ENCODE measurements around the gene NDUFA11.
"Not testable (repeated sequence)": the region's sequence is repeated elsewhere in the genome, so short reads cannot be mapped to it uniquely, and the experiment has no call there.

Gene NDUFA11

DNA sequence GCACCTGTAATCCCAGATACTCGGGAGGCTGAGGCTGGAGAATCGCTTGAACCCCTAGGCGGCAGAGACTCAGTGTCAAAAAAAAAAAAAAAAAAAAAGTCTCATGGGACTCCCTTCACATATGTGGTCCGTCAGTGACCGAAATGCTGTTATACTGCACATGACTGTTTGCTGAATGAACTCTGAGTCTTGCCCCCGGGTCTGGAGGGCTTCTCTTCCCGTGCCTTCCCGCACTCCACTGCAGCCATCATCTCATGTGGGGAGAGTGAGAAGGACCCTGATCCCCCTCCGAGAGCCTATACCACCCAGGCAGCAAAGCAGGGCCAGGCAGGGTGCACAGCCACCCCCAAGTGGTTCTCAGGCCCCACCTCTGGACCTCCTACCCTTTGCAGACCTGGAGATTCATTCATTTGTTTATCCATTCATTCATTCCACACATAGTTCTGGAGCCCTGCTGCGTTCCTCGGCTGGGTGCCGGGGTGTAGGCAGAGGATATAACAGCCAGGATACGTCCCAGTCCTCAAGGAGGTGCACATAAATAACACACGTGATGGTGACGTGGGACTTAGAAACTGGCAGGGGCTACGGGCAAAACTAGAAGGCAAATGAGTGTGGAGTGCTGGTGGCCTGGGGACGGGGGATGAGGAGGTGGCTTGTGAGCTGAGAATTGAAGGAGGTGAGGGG is 14.2 kb downstream of the NDUFA11 start:
- DNase-seq: no peak

GRCh38 chr19:5884065-5884811 is 19.4 kb downstream of the NDUFA11 start:
- peak; percentile 28 to 64 (median 53) for DNase-seq

GRCh38 chr19:5883157-5883873 is 20.3 kb downstream of the NDUFA11 start:
- DNase-seq: not testable (repeated sequence)

GRCh38 chr19:5882421-5882968 is 21.1 kb downstream of the NDUFA11 start:
- no peak for DNase-seq

GRCh38 chr19:5881543-5882299 is 21.9 kb downstream of the NDUFA11 start:
- DNase-seq: no peak

DNA sequence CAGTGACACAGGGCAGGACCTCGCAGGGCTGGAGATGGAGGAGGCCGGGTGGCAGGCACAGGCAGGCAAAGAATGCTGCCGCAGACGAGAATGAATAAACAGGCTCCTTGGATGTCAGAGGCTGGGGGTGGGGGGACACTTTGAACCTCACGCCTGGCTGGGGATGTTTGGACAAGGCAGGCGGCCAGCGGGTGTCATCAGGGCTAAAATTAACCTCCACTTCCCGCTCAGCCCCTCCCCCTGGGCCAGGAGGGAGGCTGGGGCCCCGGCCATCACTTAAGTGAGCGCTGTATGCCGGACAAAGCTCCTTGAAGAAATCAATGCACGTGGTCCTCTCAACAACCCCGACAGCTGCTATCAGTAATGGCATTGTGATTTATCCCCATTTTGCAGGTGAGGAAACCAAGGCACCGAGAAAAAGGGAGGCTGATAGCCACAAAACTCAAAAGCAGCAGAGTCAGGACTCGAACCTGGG is 22.9 kb downstream of the NDUFA11 start:
- no peak for DNase-seq

DNA sequence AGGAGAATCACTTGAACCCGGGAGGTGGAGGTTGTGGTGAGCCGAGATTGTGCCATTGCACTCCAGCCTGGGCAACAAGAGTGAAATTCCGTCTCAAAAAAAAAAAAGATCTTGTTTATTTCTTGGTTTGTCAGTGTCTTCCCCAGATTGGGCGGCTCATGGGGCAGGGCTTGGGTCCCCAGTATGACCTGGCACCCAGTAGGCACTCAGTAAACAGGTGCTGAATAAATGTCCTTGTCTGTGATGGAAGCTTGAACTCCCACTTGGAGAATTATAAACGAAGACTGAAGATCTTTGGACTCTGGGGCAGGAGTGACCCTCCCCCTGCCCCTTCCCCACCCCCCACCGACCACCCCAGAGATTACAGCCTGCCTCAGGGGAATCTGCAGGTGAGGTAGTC is 23.4 kb downstream of the NDUFA11 start:
- no peak for DNase-seq

DNA sequence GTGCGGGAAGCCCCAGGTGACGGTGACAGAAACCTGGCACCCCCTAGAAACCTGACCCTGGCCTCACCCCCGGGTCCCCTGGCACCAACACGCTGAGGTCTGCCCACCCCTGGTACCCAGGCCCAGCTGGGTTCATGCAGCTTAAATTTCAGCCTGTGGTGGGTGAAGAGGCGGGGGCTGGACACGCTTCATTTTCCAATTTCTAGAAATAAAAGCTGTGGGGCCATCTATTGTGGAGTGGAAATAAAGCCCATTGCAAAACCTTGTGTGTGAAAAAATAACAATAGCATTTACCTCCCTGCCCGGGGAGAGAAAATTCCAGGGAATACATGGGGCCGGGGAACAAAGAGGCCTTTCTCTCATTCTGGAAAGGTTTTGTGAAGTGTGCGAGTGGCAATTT is 25.7 kb downstream of the NDUFA11 start:
- DNase-seq: no peak

DNA sequence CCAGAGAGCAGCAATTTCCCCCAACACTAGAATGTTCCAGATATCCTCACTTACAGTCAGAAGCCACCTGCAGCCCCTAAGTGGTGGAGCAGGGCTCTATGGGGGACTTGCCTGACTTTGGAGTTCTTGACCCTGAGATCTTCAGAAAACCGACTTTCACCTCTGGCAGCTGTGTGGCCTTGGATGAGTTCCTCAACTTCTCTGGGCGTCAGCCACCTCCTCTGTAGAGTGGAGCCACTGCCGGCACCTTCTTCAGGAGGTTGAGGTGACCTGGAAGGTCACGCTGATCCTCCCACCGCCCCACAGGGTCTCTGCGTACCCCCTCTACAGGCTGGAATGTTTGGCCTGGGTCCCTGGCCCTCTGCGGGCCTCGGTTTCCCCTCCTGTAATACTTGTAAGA is 26.2 kb downstream of the NDUFA11 start:
- no peak for DNase-seq

- peak; percentile 38 to 74 (median 66) for DNase-seq
These were observed 29.1 kb downstream of the NDUFA11 start for GRCh38 chr19:5874496-5874895.

DNA sequence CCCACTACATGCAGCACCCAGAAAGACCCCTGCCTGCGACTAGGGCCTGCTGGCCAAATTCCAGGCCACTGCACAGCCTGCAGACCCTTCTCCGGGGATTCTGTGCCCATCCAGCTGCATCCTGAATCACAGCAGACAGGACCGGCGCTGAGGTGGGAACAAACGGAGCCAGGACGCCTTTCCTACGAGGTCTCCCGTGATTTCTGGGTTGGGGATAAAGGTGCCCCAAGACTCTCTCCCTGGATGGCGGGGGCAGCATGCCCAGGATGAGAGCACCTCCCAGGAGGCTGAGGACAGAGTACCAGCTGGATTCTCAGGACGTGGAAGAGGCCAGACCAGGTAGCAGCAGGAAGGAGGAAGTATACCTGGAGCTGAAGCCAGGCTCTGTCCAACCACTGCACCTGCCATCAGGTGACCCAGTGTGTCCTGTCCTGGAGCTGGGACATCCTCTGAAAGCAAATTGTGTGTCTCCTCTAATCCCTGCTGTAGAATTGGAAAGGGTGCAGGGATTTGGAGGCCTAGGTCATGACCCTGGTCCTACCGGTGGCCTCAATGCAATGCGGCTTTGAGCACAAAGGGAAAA is 29.9 kb downstream of the NDUFA11 start:
- no peak for DNase-seq

- DNase-seq: no peak
These were observed 32.6 kb downstream of the NDUFA11 start for GRCh38 chr19:5870986-5871394.

GRCh38 chr19:5867201-5868136 is 36.1 kb downstream of the NDUFA11 start:
- no peak for DNase-seq

GRCh38 chr19:5865772-5866171 is 37.8 kb downstream of the NDUFA11 start:
- no peak for DNase-seq

GRCh38 chr19:5864725-5865486 is 38.7 kb downstream of the NDUFA11 start:
- no peak for DNase-seq

GRCh38 chr19:5864013-5864720 is 39.4 kb downstream of the NDUFA11 start:
- no peak for DNase-seq

DNA sequence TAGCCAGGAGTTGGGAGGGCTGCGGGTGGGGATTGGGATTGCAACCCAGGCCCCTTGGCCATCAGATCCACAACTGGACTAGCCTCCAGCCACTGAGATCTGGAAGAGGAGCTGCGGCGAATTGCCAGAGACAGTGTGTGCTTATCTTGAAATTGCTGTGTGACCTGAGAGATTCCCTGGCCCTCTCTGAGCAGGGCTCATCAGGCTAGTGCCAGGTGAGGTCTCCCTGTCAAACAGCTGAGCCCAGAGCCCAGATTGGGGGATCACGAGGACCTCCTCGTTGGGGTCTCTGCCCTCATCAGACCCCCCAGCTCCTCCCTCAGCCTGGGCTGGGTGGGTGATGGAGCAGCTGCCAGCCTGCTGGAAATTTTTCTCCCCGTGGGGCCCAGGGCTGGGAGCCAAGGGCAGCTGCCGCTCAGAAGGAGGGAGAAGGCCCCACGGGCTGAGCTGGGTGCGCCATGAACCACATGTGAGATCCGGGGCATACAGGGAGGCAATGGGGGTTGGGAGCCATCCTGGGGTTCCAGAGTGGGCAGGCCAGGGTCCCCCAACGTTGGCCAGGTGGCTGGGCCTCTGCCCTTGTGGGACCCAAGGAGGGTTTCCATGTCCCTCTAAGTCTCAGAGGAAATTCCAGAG is 40.4 kb downstream of the NDUFA11 start:
- no peak for DNase-seq

GRCh38 chr19:5857203-5858081 is 46.1 kb downstream of the NDUFA11 start:
- no peak for DNase-seq
